ENCODE measurements around the gene HMGB4. TPM values are rescaled to one million over a fixed set of nuclear protein-coding genes. Genes with fewer than 3 reads are reported as not detected.

Gene HMGB4, protein sequence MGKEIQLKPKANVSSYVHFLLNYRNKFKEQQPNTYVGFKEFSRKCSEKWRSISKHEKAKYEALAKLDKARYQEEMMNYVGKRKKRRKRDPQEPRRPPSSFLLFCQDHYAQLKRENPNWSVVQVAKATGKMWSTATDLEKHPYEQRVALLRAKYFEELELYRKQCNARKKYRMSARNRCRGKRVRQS
- not detected for total RNA-seq

DNA sequence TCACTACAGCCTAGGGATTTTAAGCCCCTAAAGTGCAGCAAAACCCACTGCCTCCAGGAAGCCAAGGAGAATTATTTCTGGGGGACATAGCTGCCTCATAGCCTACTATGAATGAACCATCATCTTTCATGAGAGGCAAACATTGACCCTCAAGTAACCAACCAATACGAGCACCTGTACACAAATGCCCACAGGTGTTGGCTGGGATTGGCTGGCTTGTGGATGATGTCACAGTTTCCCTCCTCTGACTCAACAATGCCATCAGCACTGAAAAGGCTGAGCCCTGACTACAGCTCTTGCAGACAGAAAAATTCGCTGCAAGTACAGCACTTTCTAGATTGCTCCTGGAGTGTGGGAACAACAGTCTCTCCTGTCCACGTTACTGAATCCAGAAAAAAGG, at the start of gene HMGB4:
TSS of gene HMGB4 (plus strand) at position 301 of the 400 bp plus-strand sequence. CDS start 113 bp downstream, outside the sequence.
- DNase-seq = no peak

DNA sequence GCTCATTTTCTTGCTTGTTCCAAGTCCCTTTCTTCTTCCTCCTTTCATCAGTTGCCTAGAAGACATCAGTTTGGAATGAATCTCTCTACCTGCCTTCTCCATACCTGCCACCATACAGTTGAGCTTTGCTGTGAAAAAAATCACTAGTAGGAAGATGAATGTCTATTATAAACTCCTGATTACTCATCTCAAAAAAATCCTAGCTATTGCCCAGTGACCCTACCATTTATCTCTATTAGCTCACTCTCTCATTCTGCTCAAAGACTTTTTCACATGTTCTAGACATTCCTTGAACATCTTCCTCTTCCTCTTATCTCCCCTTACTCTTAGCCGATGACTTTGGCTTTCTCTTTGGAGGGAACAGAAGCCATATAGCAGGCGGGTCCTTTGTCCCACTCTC, 49.7 kb upstream of the HMGB4 start:
- no peak for DNase-seq

DNA sequence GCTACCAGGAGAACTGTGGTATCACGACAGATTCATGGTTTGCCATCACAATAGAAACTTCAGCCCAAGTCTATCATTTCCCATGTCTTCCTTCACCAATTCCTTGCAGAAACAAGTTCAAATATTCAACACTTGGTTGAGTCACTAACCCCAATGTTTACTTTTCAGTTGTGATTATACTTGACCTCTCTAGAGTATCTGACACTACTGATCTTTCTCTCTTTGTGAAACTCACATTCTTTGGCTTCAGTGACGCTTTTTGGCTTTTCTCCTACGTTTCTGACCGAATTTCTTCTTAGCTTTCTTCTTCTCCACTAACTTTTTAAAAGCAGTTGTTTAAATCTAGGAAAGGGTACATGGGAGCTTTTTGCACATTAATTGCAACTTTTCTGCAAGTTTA, 48.8 kb upstream of the HMGB4 start:
- DNase-seq = no peak

DNA sequence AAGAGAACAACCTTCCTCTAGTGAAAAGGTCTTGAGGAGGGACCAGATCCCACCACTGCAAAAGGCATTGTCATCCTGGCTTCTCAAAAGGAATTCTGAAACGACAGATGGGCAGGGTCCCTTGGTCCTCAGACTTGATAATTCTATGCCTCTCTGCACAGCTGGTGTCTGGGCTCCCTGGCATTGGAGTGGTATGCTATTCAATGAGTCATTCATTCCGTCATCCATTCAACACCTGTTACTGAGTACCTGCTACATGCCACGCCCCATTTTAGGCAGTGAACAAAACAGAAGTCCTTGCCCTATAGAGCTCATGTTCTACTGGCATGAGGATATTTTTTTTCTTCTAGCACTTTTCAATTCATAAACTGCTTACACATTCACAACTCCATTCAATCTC, 45.8 kb upstream of the HMGB4 start:
- no peak for DNase-seq

DNA sequence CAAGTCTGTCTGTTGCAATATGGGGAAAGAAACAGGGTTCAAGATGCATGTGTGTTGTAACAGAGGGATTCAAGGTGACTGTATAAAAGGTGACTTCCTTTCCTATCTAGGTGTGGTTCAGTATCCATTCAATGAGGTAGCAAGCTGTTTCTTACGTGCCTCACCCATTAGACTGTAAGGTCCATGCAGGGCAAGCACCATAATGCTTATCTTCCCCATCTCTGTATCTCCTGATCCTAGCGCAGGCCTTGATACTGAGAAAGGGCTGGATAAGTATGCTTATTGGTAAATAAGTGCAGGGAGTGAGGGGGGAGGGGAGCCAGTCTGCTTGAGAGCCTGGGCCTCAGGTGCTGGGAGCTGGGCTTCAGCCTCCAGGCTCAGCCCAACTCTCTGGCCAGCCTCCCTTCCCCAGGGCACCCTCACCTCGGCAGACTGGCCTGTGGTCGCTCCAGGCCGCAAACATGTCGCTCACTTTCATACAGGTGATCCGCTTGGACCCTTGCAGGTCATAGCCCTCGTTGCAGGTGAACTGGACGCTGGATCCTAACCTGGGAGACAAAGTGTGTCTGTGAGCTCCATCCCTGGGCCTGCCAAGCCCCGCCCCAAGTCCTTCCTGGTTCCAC, 44.5 kb upstream of the HMGB4 start:
- no peak for DNase-seq

DNA sequence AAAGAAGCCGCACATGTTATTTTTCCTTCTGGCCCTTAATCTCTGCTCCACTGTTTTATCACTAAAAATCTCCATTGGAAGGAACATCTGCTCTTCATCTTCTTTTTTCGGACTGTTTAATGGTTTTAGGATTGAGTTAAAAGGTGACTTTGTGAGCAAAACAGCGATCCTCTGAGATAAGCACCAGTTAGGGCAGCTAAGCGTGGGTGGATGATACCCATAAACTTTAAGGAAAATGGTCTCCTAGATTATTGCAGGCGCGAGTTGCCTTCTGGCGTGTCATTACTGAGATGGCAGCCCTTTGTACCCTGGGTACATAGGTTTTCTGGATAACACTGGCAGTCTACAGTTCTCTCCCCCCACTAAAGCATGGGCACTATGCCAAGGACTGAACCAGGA, 44.0 kb upstream of the HMGB4 start:
- no peak for DNase-seq

DNA sequence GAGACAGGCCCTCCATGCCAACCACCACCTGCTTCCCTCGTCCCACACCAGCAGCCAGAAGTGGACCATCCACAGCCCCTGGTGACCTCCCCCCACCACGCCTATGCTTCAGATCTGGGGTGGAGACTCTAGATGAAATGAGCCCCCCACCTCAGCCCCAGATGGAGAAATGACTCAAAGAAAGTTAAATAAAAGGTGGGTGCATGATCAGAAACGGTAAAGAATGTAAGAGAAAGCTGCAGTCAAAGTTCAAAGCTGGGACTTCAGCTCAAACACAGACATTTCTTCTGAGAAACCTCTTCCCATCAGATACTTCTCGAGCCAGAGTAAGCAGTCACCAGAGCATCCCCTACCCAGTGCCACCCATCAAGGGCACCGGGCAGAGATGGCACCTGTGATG, 43.1 kb upstream of the HMGB4 start:
- no peak for DNase-seq

DNA sequence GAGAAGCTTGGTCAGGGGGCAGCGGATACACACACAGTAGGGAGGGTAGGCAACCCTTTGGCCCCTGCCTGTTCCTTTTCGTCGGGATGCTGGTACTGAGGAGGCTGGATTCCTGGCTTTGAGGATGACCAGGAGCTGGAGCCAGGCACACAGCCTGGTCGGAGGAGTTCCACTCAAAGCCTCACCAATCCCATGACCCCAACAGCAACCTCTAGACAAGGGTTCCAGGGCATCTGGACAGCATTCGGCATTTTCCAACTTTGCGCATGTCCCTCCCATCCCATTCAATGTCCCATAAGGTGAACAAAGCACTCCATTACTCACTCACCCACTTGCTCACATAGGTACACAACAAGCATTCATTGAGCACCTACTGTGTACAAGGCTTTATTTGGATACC, 42.6 kb upstream of the HMGB4 start:
- no peak for DNase-seq

DNA sequence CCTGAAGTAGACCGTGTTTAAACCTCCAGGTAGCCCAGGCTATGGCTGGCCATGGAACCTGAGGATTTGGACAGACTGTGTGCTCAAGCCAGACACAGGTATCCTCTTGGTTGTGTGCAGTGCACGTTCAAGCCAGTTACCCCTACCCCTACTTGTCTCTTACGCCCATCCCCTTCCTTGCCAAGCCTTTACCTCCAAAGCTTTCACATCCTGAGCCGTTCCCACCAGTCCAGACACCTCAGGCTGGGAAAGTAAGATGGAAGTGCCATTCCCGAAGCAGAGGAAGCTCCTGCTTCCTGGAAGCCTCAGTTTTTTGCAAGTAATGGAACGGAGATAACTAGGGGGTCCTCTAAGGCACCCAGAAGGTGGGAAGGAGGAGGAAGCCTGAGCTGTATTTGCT, 41.5 kb upstream of the HMGB4 start:
- DNase-seq = no peak

DNA sequence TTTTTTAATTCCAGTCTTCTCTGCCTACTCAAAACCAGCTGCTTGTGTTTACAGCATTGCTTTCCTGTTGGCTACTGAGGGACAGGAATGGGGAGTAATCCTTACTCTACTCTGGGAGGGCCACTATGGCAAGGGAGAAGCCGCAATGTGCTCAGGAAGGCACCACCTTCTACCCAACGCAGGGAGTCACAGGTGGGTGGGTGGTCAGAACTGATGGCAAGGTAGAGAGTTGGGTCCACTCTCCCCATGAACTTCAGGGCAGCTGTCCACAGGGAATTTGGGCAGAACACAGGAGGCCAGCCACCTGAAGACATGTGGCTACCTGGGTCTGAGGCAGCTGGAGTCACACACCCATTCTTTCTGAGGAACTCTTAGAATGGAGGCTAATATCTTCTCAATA, 40.5 kb upstream of the HMGB4 start:
- no peak for DNase-seq

DNA sequence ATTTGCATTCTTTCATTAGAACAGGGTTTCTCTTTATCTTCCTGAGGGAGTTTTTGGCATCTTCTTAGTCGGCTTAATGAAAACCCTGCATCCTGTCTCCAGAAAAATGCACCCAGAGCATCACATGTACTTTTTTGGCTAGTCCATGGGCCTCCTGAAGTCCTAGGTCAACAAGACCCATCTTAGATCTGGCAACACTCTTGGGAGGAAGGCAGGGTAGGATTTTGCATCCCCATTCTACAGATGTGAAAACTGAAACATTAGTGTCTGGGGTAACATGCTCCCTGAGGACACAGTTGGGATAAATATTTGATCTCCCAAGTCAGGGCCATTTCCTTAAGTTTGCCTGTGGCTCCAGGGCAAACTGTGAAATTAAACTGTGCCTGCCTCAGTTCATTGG, 40.0 kb upstream of the HMGB4 start:
- DNase-seq = no peak

DNA sequence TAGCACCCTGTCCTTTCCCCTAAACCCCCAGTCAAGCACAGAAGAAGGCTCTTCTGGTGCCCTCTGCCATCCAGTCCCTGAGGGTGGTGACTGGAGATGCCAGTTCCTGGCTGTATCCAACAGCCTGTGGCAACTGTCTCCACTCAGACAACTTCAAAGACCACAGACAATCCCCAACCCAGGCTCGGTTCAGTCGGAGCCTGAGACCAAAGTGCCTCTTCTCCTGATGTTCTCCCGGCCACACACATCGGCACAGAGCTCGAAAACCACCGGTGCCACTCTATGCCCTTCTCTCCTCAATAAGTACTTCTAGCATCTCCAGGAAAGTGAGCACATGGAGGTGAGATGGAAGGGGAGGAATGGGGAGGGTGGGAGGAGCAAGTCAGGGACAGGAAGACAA, 39.6 kb upstream of the HMGB4 start:
- DNase-seq = no peak

DNA sequence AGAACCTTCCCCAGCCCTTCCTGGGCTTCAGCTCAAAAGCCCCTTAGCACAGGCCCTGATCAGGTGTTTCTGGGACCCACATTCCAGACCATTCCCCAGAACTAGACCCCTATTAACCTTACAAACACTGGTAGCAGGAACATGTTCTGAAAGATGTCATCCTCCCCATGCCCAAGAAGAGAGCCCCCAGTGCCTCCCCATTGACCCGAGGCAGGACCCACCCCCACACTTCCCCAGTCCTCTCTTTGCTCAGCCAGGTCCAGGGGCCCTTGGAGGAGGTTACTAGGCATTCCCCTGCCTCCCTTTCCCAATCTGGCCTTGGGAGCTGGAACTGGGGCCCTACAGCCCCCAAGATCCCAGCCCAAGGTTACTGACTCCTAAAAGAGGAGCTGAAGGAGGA, 38.9 kb upstream of the HMGB4 start:
- no peak for DNase-seq

DNA sequence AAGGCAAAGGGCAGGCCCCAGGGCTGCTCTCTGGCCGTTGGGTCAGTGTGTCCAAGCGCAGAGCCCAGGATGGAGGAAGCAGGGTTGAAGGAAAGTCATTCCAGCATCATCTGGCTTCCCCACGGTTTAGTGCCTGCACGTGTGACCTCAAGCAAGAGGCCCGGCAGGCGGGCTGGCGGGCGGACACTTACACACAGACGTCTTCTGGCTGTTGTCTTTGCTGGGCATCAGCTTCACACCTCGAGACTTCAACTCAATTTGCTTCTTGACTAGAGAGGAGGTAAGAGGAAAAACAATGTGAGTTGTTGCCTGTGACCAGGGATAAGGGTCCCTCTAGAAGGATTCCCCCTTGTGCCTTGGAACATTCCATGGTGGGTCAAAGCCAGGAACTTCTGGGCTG, 38.4 kb upstream of the HMGB4 start:
- DNase-seq = no peak

DNA sequence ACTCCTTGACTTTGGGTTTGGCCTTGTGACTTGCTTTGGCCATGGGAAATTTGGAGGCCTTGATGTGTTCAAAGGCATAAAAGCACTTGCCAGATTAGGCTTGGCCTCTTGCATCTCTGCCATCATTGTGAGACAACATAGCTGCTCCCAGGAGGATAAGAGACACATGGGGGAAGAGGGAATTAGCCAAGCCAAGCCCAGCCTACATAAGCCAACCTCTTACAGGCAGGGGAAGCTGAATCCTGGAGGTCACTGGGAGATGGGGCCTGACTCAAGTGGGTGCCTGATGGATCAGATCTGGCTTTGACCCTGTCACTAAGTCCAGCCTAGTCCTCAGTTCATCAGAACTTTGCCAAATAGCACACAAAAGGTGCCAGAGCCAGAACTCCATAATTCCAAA, 37.6 kb upstream of the HMGB4 start:
- no peak for DNase-seq

DNA sequence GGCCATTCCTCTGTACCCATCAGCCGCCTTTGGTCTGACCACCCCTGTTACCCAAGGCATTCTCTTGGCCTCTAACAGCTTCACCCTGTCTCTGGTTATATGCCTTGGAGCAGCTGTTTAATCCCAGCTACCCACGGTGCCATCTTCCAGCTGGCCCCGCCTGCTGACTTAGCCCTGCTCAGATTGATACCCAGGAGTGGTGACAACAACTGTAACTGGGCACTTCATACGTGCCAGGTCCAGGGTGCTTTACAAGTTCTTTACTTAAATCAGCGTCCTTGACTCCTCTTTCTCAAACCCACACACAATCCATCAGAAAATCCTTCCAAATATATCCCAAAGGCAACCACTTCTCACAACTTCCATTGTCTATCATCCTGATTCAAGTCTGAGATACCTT, 37.2 kb upstream of the HMGB4 start:
- no peak for DNase-seq

DNA sequence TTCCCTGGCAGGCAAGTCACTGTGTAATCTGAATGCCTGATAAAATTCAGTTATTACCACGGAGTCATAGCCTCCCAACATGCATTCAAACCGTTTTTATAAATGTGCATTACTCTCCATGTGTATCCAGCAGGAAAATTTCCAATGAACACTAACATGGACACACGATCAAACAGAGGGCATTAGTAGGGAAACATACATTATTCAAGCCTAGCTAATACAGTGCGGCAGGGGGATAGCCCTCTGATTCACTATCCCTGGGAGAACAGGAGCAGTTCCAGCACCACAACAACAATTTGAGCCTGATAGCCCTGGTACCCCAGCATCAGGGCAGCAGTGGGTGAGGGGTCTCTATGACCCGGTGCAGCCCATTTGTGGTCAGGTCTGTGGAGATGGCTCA, 35.8 kb upstream of the HMGB4 start:
- no peak for DNase-seq

DNA sequence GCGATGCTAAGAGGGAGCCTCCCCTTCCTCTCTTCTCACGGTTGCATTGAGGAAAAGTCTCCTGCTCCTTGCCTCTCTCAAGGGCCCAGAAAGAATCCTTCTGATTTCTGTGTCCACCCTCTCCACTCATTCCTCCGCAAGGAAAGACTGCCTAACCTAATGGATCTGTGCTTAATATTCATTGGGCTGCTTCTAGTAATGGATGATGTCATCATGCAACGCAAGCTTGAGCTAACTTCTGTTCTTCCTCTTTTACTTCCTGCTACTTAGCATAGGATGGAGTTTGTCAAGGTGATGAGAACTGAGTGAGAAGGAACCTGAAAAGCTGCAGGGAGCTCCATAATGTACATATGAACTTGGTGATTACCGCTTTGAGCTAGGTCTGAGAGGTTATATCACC, 35.2 kb upstream of the HMGB4 start:
- no peak for DNase-seq

DNA sequence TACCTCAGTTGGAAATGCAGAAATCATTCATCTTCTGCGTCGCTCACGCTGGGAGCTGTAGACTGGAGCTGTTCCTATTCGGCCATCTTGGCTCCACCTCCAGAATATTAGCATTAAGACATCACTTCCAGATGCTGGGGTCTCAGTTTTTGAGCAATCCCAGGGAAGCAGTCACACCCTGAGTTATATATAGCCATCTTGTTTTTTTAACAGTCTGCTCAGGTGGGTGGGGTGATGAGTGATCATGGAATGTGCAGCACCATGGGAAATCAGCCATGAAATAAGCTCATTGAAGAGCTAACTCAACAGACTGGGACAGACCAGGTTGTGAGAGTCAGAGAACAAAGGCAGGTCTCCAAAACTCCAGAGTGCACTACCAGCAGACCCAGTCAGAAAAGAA, 27.0 kb upstream of the HMGB4 start:
- DNase-seq = no peak

DNA sequence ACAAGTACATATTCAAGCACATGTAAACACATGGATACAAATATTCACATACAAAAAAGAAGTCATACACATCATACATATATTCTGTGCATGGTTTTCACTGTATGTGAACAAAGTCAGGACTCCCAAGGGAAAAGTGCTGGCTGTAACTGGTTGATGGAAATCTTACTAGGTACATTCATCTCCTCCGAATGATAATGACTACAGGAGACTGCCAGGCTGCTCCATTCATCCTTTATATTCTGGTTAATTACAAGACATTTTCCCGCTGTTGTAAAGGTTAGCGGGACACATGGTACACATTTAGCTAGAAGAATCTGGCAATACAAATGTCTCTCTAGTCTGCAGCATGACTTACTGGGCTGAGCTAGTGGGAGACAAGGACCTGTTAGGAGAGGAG, 26.2 kb upstream of the HMGB4 start:
- DNase-seq = no peak

DNA sequence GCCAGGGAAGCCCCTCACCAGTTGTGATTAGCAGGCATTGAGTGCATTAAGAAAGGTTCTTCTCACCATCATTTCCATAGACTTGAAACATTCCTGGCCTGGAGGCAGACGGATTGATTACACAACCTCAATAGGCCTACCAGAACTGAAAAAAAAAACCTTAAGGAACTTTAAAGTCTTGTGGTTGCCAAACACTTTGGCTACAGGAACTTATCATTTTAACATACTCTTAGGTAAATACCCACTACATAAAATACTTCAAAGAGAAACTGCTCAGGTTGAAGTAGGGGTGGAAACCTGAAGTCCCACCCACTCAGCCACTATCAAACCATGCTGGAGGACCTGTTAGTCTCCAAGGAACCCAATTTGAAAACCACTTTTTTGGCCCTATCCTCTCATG, 22.4 kb upstream of the HMGB4 start:
- DNase-seq = no peak

DNA sequence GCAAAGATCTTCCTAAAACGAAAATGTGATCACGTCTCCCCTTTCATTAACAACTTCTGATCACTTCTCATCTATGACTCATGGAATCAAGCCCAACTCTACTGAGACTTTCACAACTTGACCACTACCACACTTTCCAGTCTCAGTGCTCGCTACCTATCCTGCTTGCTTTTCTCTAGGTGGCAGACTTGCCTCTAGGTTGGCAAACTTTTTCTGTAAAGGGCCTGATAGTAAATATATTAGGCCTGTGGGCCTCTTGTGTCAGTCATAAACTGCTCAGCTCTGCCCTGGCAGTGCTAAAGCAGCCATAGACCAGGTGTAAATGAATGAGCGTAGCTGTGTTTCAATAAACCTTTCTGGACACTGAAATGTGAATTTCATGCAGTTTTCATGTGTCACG, 21.5 kb upstream of the HMGB4 start:
- no peak for DNase-seq

DNA sequence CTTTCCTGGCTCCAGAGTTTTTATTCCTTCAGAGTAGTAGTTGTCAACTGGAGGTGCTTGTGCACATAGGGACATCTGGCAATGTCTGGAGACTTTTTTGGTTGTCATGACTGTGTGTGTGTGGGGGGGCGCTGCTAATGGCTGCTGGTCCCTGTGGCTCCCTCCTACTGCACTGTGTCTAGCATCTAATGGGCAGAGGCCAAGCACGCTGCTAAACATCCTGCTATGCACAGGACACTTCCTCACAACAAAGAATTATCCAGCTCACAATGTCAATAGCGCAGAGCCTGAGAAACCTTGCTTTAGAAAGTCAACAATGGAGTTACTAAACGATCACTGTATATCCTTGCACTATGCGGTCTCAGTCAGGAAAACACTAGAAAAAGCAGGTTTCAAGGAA, 19.7 kb upstream of the HMGB4 start:
- no peak for DNase-seq

DNA sequence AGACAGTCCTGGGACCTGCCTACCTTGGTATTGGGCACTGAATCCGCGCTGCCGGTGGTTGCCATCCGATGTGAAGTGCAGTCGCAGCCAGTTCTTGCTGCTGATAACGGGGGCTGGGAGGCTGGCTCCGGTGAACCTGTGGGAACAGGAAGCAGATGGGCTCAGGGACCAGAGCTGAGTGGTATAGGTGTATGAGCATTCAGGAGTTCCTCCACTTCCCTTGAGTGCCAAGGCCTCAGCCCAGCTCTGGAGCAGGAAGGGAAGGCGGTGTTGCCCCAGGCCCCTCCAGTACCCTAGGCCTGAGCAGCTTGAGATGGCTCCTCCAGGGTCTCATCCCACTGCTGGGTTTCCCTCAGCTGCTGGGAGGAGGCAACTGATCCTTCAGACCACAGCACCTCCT, 17.0 kb upstream of the HMGB4 start:
- DNase-seq = no peak
